ENCODE measurements around the gene SRC.
A peak's percentile ranks its signal among the peaks of the same experiment; 100 is the strongest.

SRC gene

DNA sequence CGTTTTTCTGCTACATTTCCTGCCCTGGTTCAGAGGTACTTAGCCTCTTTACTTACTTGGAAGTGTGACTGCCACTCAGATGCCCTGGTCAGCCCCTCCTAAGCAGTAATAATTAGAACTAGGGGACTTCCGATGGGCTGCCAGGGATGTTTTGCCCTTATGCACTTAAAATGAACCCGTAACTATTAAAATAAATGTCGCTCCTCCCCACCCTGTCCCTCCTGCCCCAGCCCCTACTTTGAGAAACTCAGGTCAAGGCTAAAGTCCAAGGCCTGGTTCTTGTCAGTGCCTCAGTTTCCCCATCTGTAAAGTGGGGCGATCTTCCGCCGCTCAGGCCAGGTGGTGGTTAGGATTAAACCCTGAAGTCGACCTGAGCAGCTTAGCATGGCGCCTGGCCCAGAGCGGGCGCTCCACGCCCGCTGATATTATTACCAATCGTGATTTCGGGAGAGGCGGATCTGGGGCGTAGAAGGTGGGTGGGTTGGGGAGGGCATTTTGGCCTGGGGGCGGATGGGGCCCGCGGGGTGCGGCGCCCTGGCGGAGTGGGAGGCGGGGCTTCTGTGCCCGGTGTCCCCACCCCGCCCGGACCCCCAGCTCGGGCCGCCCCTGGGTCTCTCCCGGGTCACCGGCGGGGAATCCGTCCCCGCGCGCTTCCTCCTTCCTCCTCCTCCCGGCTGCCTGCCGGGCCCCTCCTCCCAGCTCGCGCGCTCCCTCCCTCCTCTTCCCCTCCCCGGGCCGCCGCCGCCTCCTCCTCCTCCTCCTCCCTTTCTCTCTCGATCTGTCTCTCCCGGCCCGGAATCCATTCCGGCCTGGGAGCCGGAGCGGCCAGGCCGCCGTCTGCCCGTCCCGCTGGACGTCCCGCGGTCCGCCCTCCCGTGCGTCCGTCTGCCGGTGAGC lies at the start of gene SRC:
Gene SRC, plus strand, starts transcription at position 802 of the 897 bp plus-strand sequence. CDS start 38,014 bp downstream, outside the sequence.
- Histone ChIP-seq H3K27me3 (ENCODE audit: insufficient read depth, low read depth) (no peaks in the 10 kb centered on the region), H3K27ac (no peak within 1 kb of the TSS), H3K4me2 (peak within 1 kb of the TSS; percentile 29; the same call in 1 of the 2 replicates), H2AFZ (ENCODE audit: low read depth) (peak within 1 kb of the TSS; percentile 66), H3K4me1 (ENCODE audit: low read depth, poor library complexity, severe bottlenecking) (peaks cover 4% of the 10 kb centered on the region), H3K36me3 (ENCODE audit: insufficient read depth) (no peaks in the 10 kb centered on the region), H3K9ac (no peak within 1 kb of the TSS; the same call in 1 of the 2 replicates), H4K20me1 (ENCODE audit: insufficient read depth) (no peaks in the 10 kb centered on the region), H3K79me2 (ENCODE audit: insufficient read depth, low read depth) (no peaks in the 10 kb centered on the region), H3K4me3 (IDR thresholded peaks at IDR 0.05; ENCODE audit: insufficient read depth, low read depth, low read length) (no peak within 1 kb of the TSS)
- TF ChIP-seq, protein P1, sequence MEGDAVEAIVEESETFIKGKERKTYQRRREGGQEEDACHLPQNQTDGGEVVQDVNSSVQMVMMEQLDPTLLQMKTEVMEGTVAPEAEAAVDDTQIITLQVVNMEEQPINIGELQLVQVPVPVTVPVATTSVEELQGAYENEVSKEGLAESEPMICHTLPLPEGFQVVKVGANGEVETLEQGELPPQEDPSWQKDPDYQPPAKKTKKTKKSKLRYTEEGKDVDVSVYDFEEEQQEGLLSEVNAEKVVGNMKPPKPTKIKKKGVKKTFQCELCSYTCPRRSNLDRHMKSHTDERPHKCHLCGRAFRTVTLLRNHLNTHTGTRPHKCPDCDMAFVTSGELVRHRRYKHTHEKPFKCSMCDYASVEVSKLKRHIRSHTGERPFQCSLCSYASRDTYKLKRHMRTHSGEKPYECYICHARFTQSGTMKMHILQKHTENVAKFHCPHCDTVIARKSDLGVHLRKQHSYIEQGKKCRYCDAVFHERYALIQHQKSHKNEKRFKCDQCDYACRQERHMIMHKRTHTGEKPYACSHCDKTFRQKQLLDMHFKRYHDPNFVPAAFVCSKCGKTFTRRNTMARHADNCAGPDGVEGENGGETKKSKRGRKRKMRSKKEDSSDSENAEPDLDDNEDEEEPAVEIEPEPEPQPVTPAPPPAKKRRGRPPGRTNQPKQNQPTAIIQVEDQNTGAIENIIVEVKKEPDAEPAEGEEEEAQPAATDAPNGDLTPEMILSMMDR (conservative IDR thresholded peaks at IDR 0.05; ENCODE audit: low read depth, low read length), result no peak

DNA sequence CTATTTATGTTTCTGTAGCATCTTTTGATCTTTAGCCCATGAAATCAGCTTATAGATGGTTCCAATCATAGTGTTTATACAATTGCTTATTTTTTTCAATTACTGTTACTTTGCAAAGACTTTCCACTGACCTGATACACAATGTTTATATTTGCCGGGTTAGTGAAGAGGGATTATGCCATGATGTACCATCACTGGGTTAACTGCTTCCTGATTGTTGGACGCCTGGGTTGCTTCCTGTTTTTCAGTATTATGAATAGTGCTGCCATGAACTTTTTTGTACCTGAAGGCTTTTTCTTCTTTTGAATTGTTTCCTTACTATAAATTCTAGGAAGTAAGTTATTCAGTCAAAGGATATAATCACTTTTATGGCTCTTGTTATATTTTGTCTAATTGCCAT lies 49.6 kb upstream of the SRC start:
- Histone ChIP-seq H3K27ac (no peak overlapping the region), H4K20me1 (ENCODE audit: insufficient read depth) (no peaks in the 10 kb centered on the region), H3K27me3 (ENCODE audit: insufficient read depth, low read depth) (no peaks in the 10 kb centered on the region), H3K4me3 (IDR thresholded peaks at IDR 0.05; ENCODE audit: insufficient read depth, low read depth, low read length) (no peak overlapping the region), H3K36me3 (ENCODE audit: insufficient read depth) (no peaks in the 10 kb centered on the region), H3K79me2 (ENCODE audit: insufficient read depth, low read depth) (peaks cover 22% of the 10 kb centered on the region; the same call in 1 of the 2 replicates), H3K4me1 (ENCODE audit: low read depth, poor library complexity, severe bottlenecking) (peaks cover 9% of the 10 kb centered on the region), H2AFZ (ENCODE audit: low read depth) (no peak overlapping the region), H3K4me2 (no peak overlapping the region), H3K9ac (no peak overlapping the region)
- TF ChIP-seq, protein P1 (conservative IDR thresholded peaks at IDR 0.05; ENCODE audit: low read depth, low read length), result no peak

DNA sequence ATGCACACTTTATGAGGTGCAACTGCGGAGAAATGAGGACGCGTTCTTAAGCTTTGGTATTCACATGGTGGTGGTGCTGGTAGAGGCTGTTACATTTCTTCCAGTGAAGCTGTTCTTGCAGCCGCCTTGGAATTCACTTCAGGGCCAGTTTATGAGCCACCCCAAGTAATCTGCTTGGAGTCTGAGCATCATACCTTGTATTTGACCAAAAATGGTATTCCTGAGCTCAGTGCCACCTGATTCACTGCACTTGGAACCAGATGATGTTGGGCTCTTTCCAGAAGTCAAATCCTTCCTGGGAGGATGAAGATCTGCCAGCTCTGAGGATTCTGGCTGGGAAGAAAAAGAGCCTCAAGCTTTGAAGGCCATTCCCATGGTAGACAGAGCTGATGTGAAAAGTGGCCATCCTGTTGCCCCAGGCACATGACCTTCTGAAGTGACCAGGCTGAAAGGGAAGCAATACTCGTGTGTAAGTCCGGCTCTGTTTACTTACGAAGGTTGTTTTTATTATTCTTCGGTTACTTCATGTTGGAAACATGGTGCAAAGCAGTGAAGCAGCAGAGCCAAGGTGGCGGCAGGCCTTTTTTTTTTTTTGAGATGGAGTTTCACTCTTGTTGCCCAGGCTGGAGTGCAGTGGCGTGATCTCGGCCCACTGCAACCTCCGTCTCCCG lies 48.7 kb upstream of the SRC start:
- Histone ChIP-seq H3K4me3 (IDR thresholded peaks at IDR 0.05; ENCODE audit: insufficient read depth, low read depth, low read length) (no peak overlapping the region), H3K27ac (no peak overlapping the region), H2AFZ (ENCODE audit: low read depth) (no peak overlapping the region), H4K20me1 (ENCODE audit: insufficient read depth) (no peaks in the 10 kb centered on the region), H3K4me2 (no peak overlapping the region), H3K79me2 (ENCODE audit: insufficient read depth, low read depth) (peaks cover 14% of the 10 kb centered on the region; the same call in 1 of the 2 replicates), H3K9ac (no peak overlapping the region), H3K27me3 (ENCODE audit: insufficient read depth, low read depth) (no peaks in the 10 kb centered on the region), H3K36me3 (ENCODE audit: insufficient read depth) (no peaks in the 10 kb centered on the region), H3K4me1 (ENCODE audit: low read depth, poor library complexity, severe bottlenecking) (peaks cover 9% of the 10 kb centered on the region)
- TF ChIP-seq, protein P1 (conservative IDR thresholded peaks at IDR 0.05; ENCODE audit: low read depth, low read length), result no peak

DNA sequence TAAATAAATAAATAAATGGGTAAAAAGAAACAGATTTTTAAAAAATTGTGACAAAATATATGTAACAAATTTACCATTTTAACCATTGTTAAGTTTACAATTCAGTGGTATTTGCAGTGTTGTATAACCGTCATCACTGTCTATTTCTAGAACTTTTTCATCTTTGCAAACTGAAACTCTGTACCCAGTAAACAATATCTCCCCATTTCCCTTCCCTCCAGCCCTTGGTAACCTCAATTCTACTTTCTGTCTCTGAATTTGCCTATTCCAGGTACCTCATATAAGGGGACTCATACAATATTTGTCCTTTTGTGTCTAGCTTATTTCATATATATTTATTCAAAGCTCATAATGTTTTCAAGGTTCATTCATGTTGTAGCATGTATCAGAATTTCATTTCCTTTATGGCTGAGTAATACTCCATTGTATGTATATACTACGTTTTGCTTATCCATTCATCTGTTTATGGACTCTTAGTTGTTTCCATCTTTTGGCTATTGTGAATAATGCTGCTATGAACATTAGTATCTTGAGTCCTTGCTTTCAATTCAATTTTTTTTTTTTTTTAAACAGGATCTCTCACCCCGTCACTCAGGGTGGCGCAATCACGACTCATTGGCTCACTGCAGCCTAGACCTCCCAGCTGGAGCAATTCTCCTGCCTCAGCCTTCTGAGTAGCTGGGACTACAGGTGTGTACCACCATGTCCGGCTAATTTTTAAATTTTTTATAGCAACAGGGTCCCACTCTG lies 47.6 kb upstream of the SRC start:
- Histone ChIP-seq H3K27me3 (ENCODE audit: insufficient read depth, low read depth) (no peaks in the 10 kb centered on the region), H4K20me1 (ENCODE audit: insufficient read depth) (no peaks in the 10 kb centered on the region), H3K9ac (no peak overlapping the region), H2AFZ (ENCODE audit: low read depth) (no peak overlapping the region), H3K4me2 (no peak overlapping the region), H3K36me3 (ENCODE audit: insufficient read depth) (no peaks in the 10 kb centered on the region), H3K4me1 (ENCODE audit: low read depth, poor library complexity, severe bottlenecking) (peaks cover 9% of the 10 kb centered on the region), H3K79me2 (ENCODE audit: insufficient read depth, low read depth) (peaks cover 13% of the 10 kb centered on the region; the same call in 1 of the 2 replicates), H3K27ac (no peak overlapping the region), H3K4me3 (IDR thresholded peaks at IDR 0.05; ENCODE audit: insufficient read depth, low read depth, low read length) (no peak overlapping the region)
- TF ChIP-seq, protein P1 (conservative IDR thresholded peaks at IDR 0.05; ENCODE audit: low read depth, low read length), result no peak

Data from KMS-11 (cell line).